HepG2 (cell line): ENCODE data around the gene GRAMD1B. TPM values are rescaled to one million over a fixed set of nuclear protein-coding genes. Genes with fewer than 3 reads are reported as not detected.

ENCODE experiments used
- ASH2L ChIP-seq: fragments of 300-600, 200-600 bp; sonication (generic); IDR thresholded peaks from 2 replicates; pipeline ENCODE4 v1.7.0; 2017; ENCODE audit warnings: low read depth, mild to moderate bottlenecking, moderate library complexity, mixed read lengths, low read length; ENCODE audit not compliant: insufficient read length
- IKZF4 ChIP-seq: sonication (generic); formaldehyde crosslinking; IDR thresholded peaks from 2 replicates; pipeline ENCODE4 v1.5.1; 2020; ENCODE audit warnings: borderline replicate concordance, mild to moderate bottlenecking, low read depth, missing genetic modification reagents; ENCODE audit errors: not compliant biosample characterization
- KDM2A ChIP-seq: sonication (generic); formaldehyde crosslinking; IDR thresholded peaks from 2 replicates; pipeline ENCODE4 v1.4.0; 2020; ENCODE audit warnings: low read depth, missing genetic modification reagents, borderline replicate concordance
- MED8 ChIP-seq: sonication (generic); formaldehyde crosslinking; IDR thresholded peaks from 2 replicates; pipeline ENCODE4 v1.8.1; 2023; ENCODE audit warnings: mild to moderate bottlenecking, missing genetic modification reagents; ENCODE audit not compliant: insufficient replicate concordance
- MYNN ChIP-seq: sonication (generic); formaldehyde crosslinking; IDR thresholded peaks from 2 replicates; pipeline ENCODE4 v1.4.0; 2020; ENCODE audit warnings: mild to moderate bottlenecking, low read depth, missing genetic modification reagents
- RAD21 ChIP-seq: fragments of 450-650 bp; formaldehyde crosslinking; IDR thresholded peaks from 2 replicates; pipeline ENCODE4 v1.5.0; 2020; ENCODE audit warnings: mild to moderate bottlenecking
- RBFOX2 ChIP-seq: fragments of 200-400 bp; formaldehyde crosslinking; IDR thresholded peaks from 2 replicates; pipeline ENCODE4 v1.6.1; 2017; ENCODE audit warnings: low read depth, mild to moderate bottlenecking, low read length
- SOX6 ChIP-seq, 2 experiments: fragments of 450-650 bp in 1 of 2; sonication (generic) in 1 of 2; formaldehyde crosslinking in 1 of 2; IDR thresholded peaks; 2 replicates each; pipeline versions ENCODE4 v1.4.0 to v1.6.1; 2017 to 2020; ENCODE audit warnings: antibody characterized with exemption in 1 of 2, mild to moderate bottlenecking in 1 of 2, missing genetic modification reagents in 1 of 2
- SRSF1 ChIP-seq: fragments of 200-400 bp; formaldehyde crosslinking; optimal IDR thresholded peaks from 2 replicates; pipeline ENCODE3; 2017; ENCODE audit warnings: mild to moderate bottlenecking, low read depth, low read length, moderate library complexity
- SRSF4 ChIP-seq: fragments of 200-400 bp; formaldehyde crosslinking; IDR thresholded peaks from one replicate; pipeline ENCODE4 v1.6.1; 2018; ENCODE audit warnings: mild to moderate bottlenecking, low read depth, low read length, moderate library complexity; ENCODE audit not compliant: poor library complexity, severe bottlenecking
- TBX3 ChIP-seq: fragments of 450-650 bp; IDR thresholded peaks from 2 replicates; pipeline ENCODE4 v1.6.1; 2017; ENCODE audit warnings: antibody characterized with exemption, mild to moderate bottlenecking, inconsistent platforms, borderline replicate concordance
- TGIF2 ChIP-seq: IDR thresholded peaks from 2 replicates; pipeline ENCODE4 v1.6.1; 2016; ENCODE audit warnings: control low read depth, missing compliant biosample characterization
- XRCC5 ChIP-seq: fragments of 200-400 bp; formaldehyde crosslinking; optimal IDR thresholded peaks from 2 replicates; pipeline ENCODE3; 2017; ENCODE audit warnings: mild to moderate bottlenecking, low read length
- ZFYVE20 ChIP-seq: sonication (generic); formaldehyde crosslinking; IDR thresholded peaks from 2 replicates; pipeline ENCODE4 v1.8.0; 2023; ENCODE audit warnings: low read depth, mild to moderate bottlenecking, moderate library complexity, missing genetic modification reagents, borderline replicate concordance
- ZNF207 ChIP-seq: fragments of 450-650 bp; IDR thresholded peaks from 2 replicates; pipeline ENCODE4 v1.6.1; 2016; ENCODE audit warnings: antibody characterized with exemption, borderline replicate concordance
- ZNF24 ChIP-seq: fragments of 450-650 bp; IDR thresholded peaks from 2 replicates; pipeline ENCODE4 v1.6.1; 2017; ENCODE audit warnings: antibody characterized with exemption, mild to moderate bottlenecking
- ZNF652 ChIP-seq: IDR thresholded peaks from 2 replicates; pipeline ENCODE4 v1.6.1; 2016; ENCODE audit warnings: low read depth, borderline replicate concordance
- ZNF777 ChIP-seq: sonication (generic); formaldehyde crosslinking; IDR thresholded peaks from 2 replicates; pipeline ENCODE4 v1.4.0; 2020; ENCODE audit warnings: missing genetic modification reagents
- ZSCAN20 ChIP-seq: sonication (generic); formaldehyde crosslinking; IDR thresholded peaks from 2 replicates; pipeline ENCODE4 v1.4.0; 2020; ENCODE audit warnings: missing genetic modification reagents, mild to moderate bottlenecking, borderline replicate concordance
- polyA plus RNA-seq, 8 experiments: library from polyadenylated mRNA; depleted of rRNA in 3 of 8; stranded (reverse) in 7 of 8; unstranded in 1 of 8; fragments of >200 nt; fragmentation: Illumina TruSeq in 4 of 8; extraction: Trizol in 4 of 8; gene quantifications; 2 replicates each; pipeline versions ENCODE4 v1.2.1 to v1.2.3, GENCODE V29; 2011 to 2016; ENCODE audit warnings: low read depth in 4 of 8, missing spikeins in 1 of 8, mixed read lengths in 1 of 8; ENCODE audit not compliant: insufficient read depth in 1 of 8
- total RNA-seq, 5 experiments: library from RNA; depleted of rRNA; stranded (reverse); fragments of >200 nt; fragmentation: Illumina TruSeq; extraction: Trizol; gene quantifications; 2 replicates each; pipeline ENCODE4 v1.2.3, GENCODE V29; 2016; ENCODE audit warnings: low read depth in 1 of 5
- TF ChIP-seq, protein P1 (sequence below): sonication (generic); formaldehyde crosslinking; conservative IDR thresholded peaks from 2 replicates; pipeline ENCODE4 v1.4.0; 2020; ENCODE audit warnings: mild to moderate bottlenecking, missing genetic modification reagents, moderate library complexity
- TF ChIP-seq, protein P2 (sequence below): sonication (generic); formaldehyde crosslinking; IDR thresholded peaks from 2 replicates; pipeline ENCODE4 v1.8.0; 2022; ENCODE audit warnings: low read depth, missing genetic modification reagents
- TF ChIP-seq, protein P3 (sequence below): sonication (generic); formaldehyde crosslinking; conservative IDR thresholded peaks from 2 replicates; pipeline ENCODE4 v1.4.0; 2020; ENCODE audit warnings: missing genetic modification reagents
- TF ChIP-seq, protein P4 (sequence below): IDR thresholded peaks from 2 replicates; pipeline ENCODE4 v1.6.1; 2016; ENCODE audit warnings: control low read depth

Gene GRAMD1B
- total and polyA plus RNA-seq, 2 of the 13 experiments (the other 11 are each of a cell fraction or from before 2014, with no cell fraction given) = 0.12 TPM; not detected in 1

DNA sequence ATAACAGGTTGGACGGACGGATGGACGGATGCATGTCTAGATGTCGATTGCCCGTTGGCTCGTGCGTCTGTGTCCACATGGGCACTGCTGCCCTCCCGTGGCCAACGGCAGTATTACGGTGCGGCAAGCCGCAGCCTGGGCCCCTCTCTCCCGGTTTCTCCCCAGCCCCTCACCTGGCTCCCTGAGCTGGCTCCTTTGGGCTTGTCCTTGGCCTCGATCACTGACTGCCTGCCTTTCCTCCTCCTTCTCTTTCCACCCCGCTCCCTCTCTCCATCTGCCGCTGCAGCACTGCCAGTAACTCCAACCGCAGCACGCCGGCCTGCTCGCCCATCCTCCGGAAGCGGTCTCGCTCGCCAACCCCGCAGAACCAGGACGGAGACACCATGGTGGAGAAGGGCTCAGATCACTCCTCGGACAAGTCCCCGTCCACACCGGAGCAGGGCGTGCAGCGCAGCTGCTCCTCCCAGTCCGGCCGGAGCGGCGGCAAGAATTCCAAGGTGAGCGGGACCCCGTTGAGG lies 147.1 kb downstream of the GRAMD1B start (continued):
- TF ChIP-seq, protein P1, sequence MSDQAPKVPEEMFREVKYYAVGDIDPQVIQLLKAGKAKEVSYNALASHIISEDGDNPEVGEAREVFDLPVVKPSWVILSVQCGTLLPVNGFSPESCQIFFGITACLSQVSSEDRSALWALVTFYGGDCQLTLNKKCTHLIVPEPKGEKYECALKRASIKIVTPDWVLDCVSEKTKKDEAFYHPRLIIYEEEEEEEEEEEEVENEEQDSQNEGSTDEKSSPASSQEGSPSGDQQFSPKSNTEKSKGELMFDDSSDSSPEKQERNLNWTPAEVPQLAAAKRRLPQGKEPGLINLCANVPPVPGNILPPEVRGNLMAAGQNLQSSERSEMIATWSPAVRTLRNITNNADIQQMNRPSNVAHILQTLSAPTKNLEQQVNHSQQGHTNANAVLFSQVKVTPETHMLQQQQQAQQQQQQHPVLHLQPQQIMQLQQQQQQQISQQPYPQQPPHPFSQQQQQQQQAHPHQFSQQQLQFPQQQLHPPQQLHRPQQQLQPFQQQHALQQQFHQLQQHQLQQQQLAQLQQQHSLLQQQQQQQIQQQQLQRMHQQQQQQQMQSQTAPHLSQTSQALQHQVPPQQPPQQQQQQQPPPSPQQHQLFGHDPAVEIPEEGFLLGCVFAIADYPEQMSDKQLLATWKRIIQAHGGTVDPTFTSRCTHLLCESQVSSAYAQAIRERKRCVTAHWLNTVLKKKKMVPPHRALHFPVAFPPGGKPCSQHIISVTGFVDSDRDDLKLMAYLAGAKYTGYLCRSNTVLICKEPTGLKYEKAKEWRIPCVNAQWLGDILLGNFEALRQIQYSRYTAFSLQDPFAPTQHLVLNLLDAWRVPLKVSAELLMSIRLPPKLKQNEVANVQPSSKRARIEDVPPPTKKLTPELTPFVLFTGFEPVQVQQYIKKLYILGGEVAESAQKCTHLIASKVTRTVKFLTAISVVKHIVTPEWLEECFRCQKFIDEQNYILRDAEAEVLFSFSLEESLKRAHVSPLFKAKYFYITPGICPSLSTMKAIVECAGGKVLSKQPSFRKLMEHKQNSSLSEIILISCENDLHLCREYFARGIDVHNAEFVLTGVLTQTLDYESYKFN = no peak
- no peak for TF ChIP-seq TGIF2
- TF ChIP-seq ASH2L = no peak
- TF ChIP-seq RAD21 (CRISPR knock-in tag) = 0 out of 2 replicates have a peak, but pooled peaks have one; percentile 21
- TF ChIP-seq SRSF1 = no peak
- TF ChIP-seq, protein P2, sequence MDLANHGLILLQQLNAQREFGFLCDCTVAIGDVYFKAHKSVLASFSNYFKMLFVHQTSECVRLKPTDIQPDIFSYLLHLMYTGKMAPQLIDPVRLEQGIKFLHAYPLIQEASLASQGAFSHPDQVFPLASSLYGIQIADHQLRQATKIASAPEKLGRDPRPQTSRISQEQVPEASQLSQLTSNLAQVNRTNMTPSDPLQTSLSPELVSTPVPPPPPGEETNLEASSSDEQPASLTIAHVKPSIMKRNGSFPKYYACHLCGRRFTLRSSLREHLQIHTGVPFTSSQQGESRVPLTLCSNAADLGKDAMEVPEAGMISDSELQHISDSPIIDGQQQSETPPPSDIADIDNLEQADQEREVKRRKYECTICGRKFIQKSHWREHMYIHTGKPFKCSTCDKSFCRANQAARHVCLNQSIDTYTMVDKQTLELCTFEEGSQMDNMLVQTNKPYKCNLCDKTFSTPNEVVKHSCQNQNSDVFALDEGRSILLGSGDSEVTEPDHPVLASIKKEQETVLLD (CRISPR knock-in tag) = no peak
- no peak for TF ChIP-seq ZSCAN20 (CRISPR knock-in tag)
- peak; percentile 33 for TF ChIP-seq XRCC5
- TF ChIP-seq ZFYVE20 = no peak
- TF ChIP-seq, protein P3, sequence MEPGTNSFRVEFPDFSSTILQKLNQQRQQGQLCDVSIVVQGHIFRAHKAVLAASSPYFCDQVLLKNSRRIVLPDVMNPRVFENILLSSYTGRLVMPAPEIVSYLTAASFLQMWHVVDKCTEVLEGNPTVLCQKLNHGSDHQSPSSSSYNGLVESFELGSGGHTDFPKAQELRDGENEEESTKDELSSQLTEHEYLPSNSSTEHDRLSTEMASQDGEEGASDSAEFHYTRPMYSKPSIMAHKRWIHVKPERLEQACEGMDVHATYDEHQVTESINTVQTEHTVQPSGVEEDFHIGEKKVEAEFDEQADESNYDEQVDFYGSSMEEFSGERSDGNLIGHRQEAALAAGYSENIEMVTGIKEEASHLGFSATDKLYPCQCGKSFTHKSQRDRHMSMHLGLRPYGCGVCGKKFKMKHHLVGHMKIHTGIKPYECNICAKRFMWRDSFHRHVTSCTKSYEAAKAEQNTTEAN = no peak
- no peak for TF ChIP-seq MED8 (CRISPR knock-in tag)
- TF ChIP-seq MYNN (CRISPR knock-in tag) = no peak
- peak; percentile 51; the same call in 1 of the 2 replicates for TF ChIP-seq ZNF777
- no peak for TF ChIP-seq RBFOX2
- no peak for TF ChIP-seq SOX6 (IDR thresholded peaks at IDR 0.05)
- no peak for TF ChIP-seq SOX6 (CRISPR knock-in tag; IDR thresholded peaks at IDR 0.05)
- TF ChIP-seq ZNF24 = no peak
- no peak for TF ChIP-seq TBX3
- no peak for TF ChIP-seq ZNF652 (CRISPR knock-in tag)
- TF ChIP-seq ZNF207 = no peak
- peak; percentile 42; the same call in 1 of the 2 replicates for TF ChIP-seq KDM2A
- TF ChIP-seq SRSF4 = no peak
- TF ChIP-seq, protein P4, sequence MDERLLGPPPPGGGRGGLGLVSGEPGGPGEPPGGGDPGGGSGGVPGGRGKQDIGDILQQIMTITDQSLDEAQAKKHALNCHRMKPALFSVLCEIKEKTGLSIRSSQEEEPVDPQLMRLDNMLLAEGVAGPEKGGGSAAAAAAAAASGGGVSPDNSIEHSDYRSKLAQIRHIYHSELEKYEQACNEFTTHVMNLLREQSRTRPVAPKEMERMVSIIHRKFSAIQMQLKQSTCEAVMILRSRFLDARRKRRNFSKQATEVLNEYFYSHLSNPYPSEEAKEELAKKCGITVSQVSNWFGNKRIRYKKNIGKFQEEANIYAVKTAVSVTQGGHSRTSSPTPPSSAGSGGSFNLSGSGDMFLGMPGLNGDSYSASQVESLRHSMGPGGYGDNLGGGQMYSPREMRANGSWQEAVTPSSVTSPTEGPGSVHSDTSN (CRISPR knock-in tag) = no peak
- no peak for TF ChIP-seq IKZF4 (CRISPR knock-in tag)
